Measurements from ENCODE around the gene DERA.

GRCh38 chr12:15932327-15932726, 21.2 kb downstream of the DERA start:
- no peak for TF ChIP-seq YY1 (IDR thresholded peaks at IDR 0.05; ENCODE audit: insufficient read depth, insufficient read length)
- TF ChIP-seq ZNF274 (IDR thresholded peaks at IDR 0.05; ENCODE audit: low read depth, low read length) = no peak
- no peak for TF ChIP-seq SUZ12 (IDR thresholded peaks at IDR 0.05; ENCODE audit: extremely low read depth, insufficient read depth, insufficient read length)

Measured in NT2/D1 (cell line).